NCI-H774 (cell line): ENCODE data around the gene SEMA4A.
"Not testable (repeated sequence)": the region's sequence is repeated elsewhere in the genome, so short reads cannot be mapped to it uniquely, and the experiment has no call there.

Experiments used
- DNase-seq: peaks from one replicate; lab custom pipeline; 2025; lab: John Stamatoyannopoulos, UW

Gene SEMA4A

GRCh38 chr1:156119503-156120209 lies 33.7 kb upstream of the SEMA4A start:
- DNase-seq: no peak

GRCh38 chr1:156120318-156120717 lies 33.1 kb upstream of the SEMA4A start:
- no peak for DNase-seq

- DNase-seq: not testable (repeated sequence)
Measured at GRCh38 chr1:156121005-156121404, 32.4 kb upstream of the SEMA4A start.

- no peak for DNase-seq
Measured at GRCh38 chr1:156121457-156121856, 31.9 kb upstream of the SEMA4A start.

- DNase-seq: no peak
Measured at GRCh38 chr1:156122086-156122485, 31.3 kb upstream of the SEMA4A start.

GRCh38 chr1:156122519-156123355 lies 30.6 kb upstream of the SEMA4A start:
- peak; percentile 27 for DNase-seq

- peak; percentile 90 for DNase-seq
Measured at GRCh38 chr1:156123356-156124196, 29.8 kb upstream of the SEMA4A start.

GRCh38 chr1:156124557-156125483 lies 28.6 kb upstream of the SEMA4A start:
- DNase-seq: no peak

GRCh38 chr1:156125544-156125943 lies 27.8 kb upstream of the SEMA4A start:
- DNase-seq: not testable (repeated sequence)

GRCh38 chr1:156126043-156126629 lies 27.2 kb upstream of the SEMA4A start:
- DNase-seq: no peak

GRCh38 chr1:156126630-156127534 lies 26.5 kb upstream of the SEMA4A start:
- no peak for DNase-seq

- no peak for DNase-seq
Measured at GRCh38 chr1:156128308-156128653, 25.1 kb upstream of the SEMA4A start.

GRCh38 chr1:156128654-156129597 lies 24.5 kb upstream of the SEMA4A start:
- no peak for DNase-seq

- DNase-seq: peak; percentile 33
Measured at GRCh38 chr1:156129687-156130577, 23.5 kb upstream of the SEMA4A start.

GRCh38 chr1:156130578-156130942 lies 22.8 kb upstream of the SEMA4A start:
- DNase-seq: no peak

GRCh38 chr1:156134716-156135435 lies 18.5 kb upstream of the SEMA4A start:
- no peak for DNase-seq
